HepG2 (cell line): ENCODE measurements around the gene SLC27A3. TPM values are rescaled to one million over a fixed set of nuclear protein-coding genes. Genes with fewer than 3 reads are reported as not detected.

Experiments used
- ATAC-seq: fragments of 200-7000 bp; cut with Tn5 transposase; 3 replicates; pipeline ENCODE4 v1.9.1; 2020; ENCODE audit warnings: mild to moderate bottlenecking, moderate library complexity
- BruUV-seq: library from RNA; stranded (reverse); fragments of 400-500 nt; replicated peaks from 2 replicates; lab custom pipeline; 2021; lab: Mats Ljungman, UMichigan
- CTCF ChIA-PET: fragments of 300-600 bp; formaldehyde crosslinking; extraction: SDS; loops from one replicate; lab custom pipeline; 2021; ENCODE audit warnings: low total read pairs, inconsistent platforms, low intra/inter-chr PET ratio; lab: Yijun Ruan, JAX
- POLR2A ChIA-PET: fragments of 350-600 bp; sonication (Branson Sonifier 250); formaldehyde crosslinking; loops from one replicate; lab custom pipeline; 2020; ENCODE audit warnings: antibody characterized with exemption, inconsistent platforms; lab: Yijun Ruan, JAX
- DNase-seq: peaks from one replicate; pipeline ENCODE4 v3.0.0-alpha.2; 2015; ENCODE audit warnings: low spot score
- FAIRE-seq: peaks from 3 replicates; lab custom pipeline; 2011; peaks lifted over from hg19 to GRCh38; lab: Jason Lieb, UNC
- H2AFZ ChIP-seq: one replicate; pipeline ENCODE4 v1.6.1; 2011; ENCODE audit warnings: low read length, inconsistent platforms
- H3K27ac ChIP-seq: fragments of 300-600 bp; 3 replicates; pipeline ENCODE4 v1.8.0; 2011; ENCODE audit warnings: mixed run types, mild to moderate bottlenecking, mixed read lengths, low read length, inconsistent platforms; ENCODE audit not compliant: insufficient read depth; ENCODE audit errors: extremely low read length
- H3K27me3 ChIP-seq, 2 experiments: fragments of 200-600 bp in 1 of 2; 2 replicates in 1 of 2; 3 replicates in 1 of 2; pipeline versions ENCODE4 v1.6.0 to v1.8.0; 2011; ENCODE audit warnings: low read length in 2 of 2, mild to moderate bottlenecking in 2 of 2, moderate library complexity in 2 of 2, inconsistent platforms in 1 of 2; ENCODE audit not compliant: insufficient read depth in 2 of 2, control insufficient read depth in 1 of 2
- H3K36me3 ChIP-seq, 2 experiments: fragments of 200-600 bp in 1 of 2; replicated peaks in 1 of 2; 2 replicates in 1 of 2; 3 replicates in 1 of 2; pipeline versions ENCODE4 v1.5.1 to v1.8.0; 2011; ENCODE audit warnings: low read length in 2 of 2, inconsistent platforms in 1 of 2; ENCODE audit not compliant: insufficient read depth in 2 of 2, control insufficient read depth in 1 of 2
- H3K4me1 ChIP-seq: 2 replicates; pipeline ENCODE4 v1.5.1; 2012; ENCODE audit warnings: low read length, inconsistent platforms; ENCODE audit not compliant: insufficient read depth
- H3K4me2 ChIP-seq: 2 replicates; pipeline ENCODE4 v1.6.0; 2011; ENCODE audit warnings: low read depth, low read length, inconsistent platforms
- H3K4me3 ChIP-seq, 3 experiments: fragments of 200-600 bp in 1 of 3; sonication (generic), shearing (Covaris generic) in 1 of 3; replicated peaks in 1 of 3; 2 replicates each; pipeline ENCODE4 v1.5.1; 2011 to 2016; ENCODE audit warnings: low read length in 3 of 3, inconsistent platforms in 2 of 3, low read depth in 2 of 3, mild to moderate bottlenecking in 2 of 3, control low read depth in 1 of 3, mixed read lengths in 1 of 3; ENCODE audit not compliant: insufficient read depth in 1 of 3
- H3K79me2 ChIP-seq: one replicate; pipeline ENCODE4 v1.6.1; 2011; ENCODE audit warnings: low read length, inconsistent platforms; ENCODE audit not compliant: insufficient read depth
- H3K9ac ChIP-seq: 2 replicates; pipeline ENCODE4 v1.6.0; 2011; ENCODE audit warnings: mild to moderate bottlenecking, low read depth, low read length, inconsistent platforms; ENCODE audit not compliant: insufficient read depth
- H3K9me3 ChIP-seq: 2 replicates; pipeline ENCODE4 v1.5.1; 2012; ENCODE audit warnings: mild to moderate bottlenecking, low read length
- H4K20me1 ChIP-seq: 2 replicates; pipeline ENCODE4 v1.6.0; 2011; ENCODE audit warnings: inconsistent platforms, mild to moderate bottlenecking, low read length, moderate library complexity; ENCODE audit not compliant: insufficient read depth
- ZNF75D ChIP-seq: sonication (generic); formaldehyde crosslinking; IDR thresholded peaks from 2 replicates; pipeline ENCODE4 v1.8.1; 2023; ENCODE audit warnings: missing genetic modification reagents, mild to moderate bottlenecking, borderline replicate concordance
- WGBS: methylation state at CpG from one replicate; pipeline ENCODE4 v1.1.6; 2017; ENCODE audit warnings: low lambda C conversion rate; 5-methylcytosine and 5-hydroxymethylcytosine counted together
- in situ Hi-C: cut with HindIII; loops from 2 replicates; pipeline ENCODE4 v1.10.0; 2017; ENCODE audit warnings: low pct_unique_long_range_greater_than_20kb; ENCODE audit not compliant: extremely low pct_ligation_motif_present
- intact Hi-C: fragments of 100-400 bp; cut with micrococcal nuclease; formaldehyde crosslinking; loops from one replicate; pipeline ENCODE4 v1.10.0; 2022; ENCODE audit not compliant: unreplicated experiment
- polyA plus RNA-seq, 8 experiments: library from polyadenylated mRNA; depleted of rRNA in 3 of 8; stranded (reverse) in 7 of 8; unstranded in 1 of 8; fragments of >200 nt; fragmentation: Illumina TruSeq in 4 of 8; extraction: Trizol in 4 of 8; gene quantifications; 2 replicates each; pipeline versions ENCODE4 v1.2.1 to v1.2.3, GENCODE V29; 2011 to 2016; ENCODE audit warnings: low read depth in 4 of 8, missing spikeins in 1 of 8, mixed read lengths in 1 of 8; ENCODE audit not compliant: insufficient read depth in 1 of 8
- total RNA-seq, 5 experiments: library from RNA; depleted of rRNA; stranded (reverse); fragments of >200 nt; fragmentation: Illumina TruSeq; extraction: Trizol; gene quantifications; 2 replicates each; pipeline ENCODE4 v1.2.3, GENCODE V29; 2016; ENCODE audit warnings: low read depth in 1 of 5
- TF ChIP-seq, protein P1 (sequence below): sonication (generic); formaldehyde crosslinking; IDR thresholded peaks from 2 replicates; pipeline ENCODE4 v1.5.1; 2020; ENCODE audit warnings: mild to moderate bottlenecking, missing genetic modification reagents, moderate library complexity

The SLC27A3 gene
- total and polyA plus RNA-seq, 2 of the 13 experiments (the other 11 are each of a cell fraction or from before 2014, with no cell fraction given) = 4.3 to 10.3 TPM

DNA sequence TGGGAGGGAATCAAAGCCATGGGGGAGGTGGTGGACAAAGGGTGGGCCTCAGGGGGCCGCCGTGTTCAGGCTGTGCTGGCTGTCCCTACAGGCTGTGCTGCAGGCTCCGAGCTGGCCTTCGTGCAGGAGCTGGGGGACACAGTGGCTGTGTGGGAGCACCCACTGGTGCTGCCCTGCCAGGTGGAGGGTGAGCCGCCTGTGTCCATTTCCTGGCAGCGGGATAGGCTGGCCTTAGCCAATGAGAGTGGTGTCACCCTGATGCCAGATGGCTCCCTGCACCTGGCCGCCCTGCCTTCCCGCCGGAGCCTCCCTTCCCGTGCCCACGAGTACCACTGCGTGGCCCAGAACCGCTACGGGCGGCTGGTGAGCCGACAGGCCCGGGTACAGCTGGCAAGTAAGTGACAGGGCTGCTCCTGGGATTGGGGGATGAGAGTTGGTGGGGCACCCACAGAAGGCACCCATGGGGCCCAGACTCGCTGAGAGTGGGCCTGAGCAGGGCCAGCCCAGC is 20.2 kb downstream of the SLC27A3 start:
- H3K27me3 ChIP-seq = peaks cover 7 to 49% of the 10 kb centered on the region in 2 experiments; a peak in 4 of 5 replicates
- H3K9me3 ChIP-seq = no peaks in the 10 kb centered on the region
- no peak overlapping the region for H2AFZ ChIP-seq
- peak overlapping the region; percentile 71 for H3K4me2 ChIP-seq
- no peaks in the 10 kb centered on the region for H4K20me1 ChIP-seq
- no TSS peak for BruUV-seq
- ChIA-PET POLR2A (interaction anchor here (1.0 kb wide), 1 partner anchor 191 kb away, joined by 8 read pairs; the partner anchor contains the start of gene RAB13), CTCF (interaction anchor here (3.6 kb wide), 1 partner anchor 191 kb away, joined by 35 read pairs; the partner anchor contains the start of gene RAB13)
- H3K4me1 ChIP-seq = peaks cover 49% of the 10 kb centered on the region
- WGBS = 40% methylated on average over 14 of the region's 18 CpGs
- in situ Hi-C loops (loop anchor here (5.0 kb wide), 1 partner anchor 192 kb away; the partner anchor contains the start of gene RAB13), intact Hi-C loops (loop anchor here (5.0 kb wide), 1 partner anchor 172 kb away; the partner anchor contains the start of gene CREB3L4)
- peak overlapping the region in 2 of 3 experiments; percentile 38 to 60; a peak in 3 of 6 replicates for H3K4me3 ChIP-seq
- H3K36me3 ChIP-seq = no peaks in the 10 kb centered on the region
- DNase-seq = no peak
- no peak for FAIRE-seq
- H3K79me2 ChIP-seq = no peaks in the 10 kb centered on the region
- H3K27ac ChIP-seq = no peak overlapping the region
- ATAC-seq = peak; percentile 8; the same call in 2 of the 3 replicates
- TF ChIP-seq, protein P1, sequence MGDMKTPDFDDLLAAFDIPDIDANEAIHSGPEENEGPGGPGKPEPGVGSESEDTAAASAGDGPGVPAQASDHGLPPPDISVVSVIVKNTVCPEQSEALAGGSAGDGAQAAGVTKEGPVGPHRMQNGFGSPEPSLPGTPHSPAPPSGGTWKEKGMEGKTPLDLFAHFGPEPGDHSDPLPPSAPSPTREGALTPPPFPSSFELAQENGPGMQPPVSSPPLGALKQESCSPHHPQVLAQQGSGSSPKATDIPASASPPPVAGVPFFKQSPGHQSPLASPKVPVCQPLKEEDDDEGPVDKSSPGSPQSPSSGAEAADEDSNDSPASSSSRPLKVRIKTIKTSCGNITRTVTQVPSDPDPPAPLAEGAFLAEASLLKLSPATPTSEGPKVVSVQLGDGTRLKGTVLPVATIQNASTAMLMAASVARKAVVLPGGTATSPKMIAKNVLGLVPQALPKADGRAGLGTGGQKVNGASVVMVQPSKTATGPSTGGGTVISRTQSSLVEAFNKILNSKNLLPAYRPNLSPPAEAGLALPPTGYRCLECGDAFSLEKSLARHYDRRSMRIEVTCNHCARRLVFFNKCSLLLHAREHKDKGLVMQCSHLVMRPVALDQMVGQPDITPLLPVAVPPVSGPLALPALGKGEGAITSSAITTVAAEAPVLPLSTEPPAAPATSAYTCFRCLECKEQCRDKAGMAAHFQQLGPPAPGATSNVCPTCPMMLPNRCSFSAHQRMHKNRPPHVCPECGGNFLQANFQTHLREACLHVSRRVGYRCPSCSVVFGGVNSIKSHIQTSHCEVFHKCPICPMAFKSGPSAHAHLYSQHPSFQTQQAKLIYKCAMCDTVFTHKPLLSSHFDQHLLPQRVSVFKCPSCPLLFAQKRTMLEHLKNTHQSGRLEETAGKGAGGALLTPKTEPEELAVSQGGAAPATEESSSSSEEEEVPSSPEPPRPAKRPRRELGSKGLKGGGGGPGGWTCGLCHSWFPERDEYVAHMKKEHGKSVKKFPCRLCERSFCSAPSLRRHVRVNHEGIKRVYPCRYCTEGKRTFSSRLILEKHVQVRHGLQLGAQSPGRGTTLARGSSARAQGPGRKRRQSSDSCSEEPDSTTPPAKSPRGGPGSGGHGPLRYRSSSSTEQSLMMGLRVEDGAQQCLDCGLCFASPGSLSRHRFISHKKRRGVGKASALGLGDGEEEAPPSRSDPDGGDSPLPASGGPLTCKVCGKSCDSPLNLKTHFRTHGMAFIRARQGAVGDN (CRISPR knock-in tag) = peak; percentile 36; the same call in 1 of the 2 replicates
- TF ChIP-seq ZNF75D (CRISPR knock-in tag) = no peak
- no peak overlapping the region for H3K9ac ChIP-seq
